HEK293T (cell line): ENCODE measurements around the gene ZNF641.

Source experiments
- CTCF ChIA-PET: fragments of 350-600 bp; formaldehyde crosslinking; extraction: SDS; loops from one replicate; lab custom pipeline; 2021; ENCODE audit warnings: antibody characterized with exemption, inconsistent platforms; lab: Yijun Ruan, JAX
- POLR2A ChIA-PET: fragments of 350-600 bp; formaldehyde crosslinking; extraction: SDS; loops from one replicate; lab custom pipeline; 2020; ENCODE audit warnings: antibody characterized with exemption, inconsistent platforms; lab: Yijun Ruan, JAX
- DNase-seq: peaks from one replicate; pipeline ENCODE4 v3.0.0; 2012; ENCODE audit warnings: mixed read lengths; ENCODE audit errors: extremely low spot score
- ARNT ChIP-seq: fragments of 450-650 bp; IDR thresholded peaks from 2 replicates; pipeline ENCODE4 v1.6.1; 2017; ENCODE audit warnings: mild to moderate bottlenecking
- BHLHE40 ChIP-seq: fragments of 450-650 bp; IDR thresholded peaks from 2 replicates; pipeline ENCODE4 v1.6.1; 2016; ENCODE audit warnings: mild to moderate bottlenecking, moderate library complexity, borderline replicate concordance
- CTBP1 ChIP-seq: fragments of 450-650 bp; IDR thresholded peaks from 2 replicates; pipeline ENCODE4 v1.6.1; 2016; ENCODE audit warnings: borderline replicate concordance
- FOXA1 ChIP-seq: fragments of 450-650 bp; IDR thresholded peaks from 2 replicates; pipeline ENCODE4 v1.6.1; 2016; ENCODE audit warnings: mild to moderate bottlenecking
- FOXK2 ChIP-seq: fragments of 450-650 bp; IDR thresholded peaks from 2 replicates; pipeline ENCODE4 v1.6.1; 2016; ENCODE audit warnings: mild to moderate bottlenecking
- FOXM1 ChIP-seq: fragments of 450-650 bp; IDR thresholded peaks from 2 replicates; pipeline ENCODE4 v1.6.1; 2017; ENCODE audit warnings: mild to moderate bottlenecking, borderline replicate concordance
- HDGF ChIP-seq: fragments of 450-650 bp; IDR thresholded peaks from 2 replicates; pipeline ENCODE4 v1.6.1; 2017; ENCODE audit warnings: antibody characterized with exemption, borderline replicate concordance
- L3MBTL2 ChIP-seq: fragments of 450-650 bp; conservative IDR thresholded peaks from 2 replicates; pipeline ENCODE4 v1.6.1; 2016; ENCODE audit warnings: mild to moderate bottlenecking
- LEF1 ChIP-seq: fragments of 450-650 bp; IDR thresholded peaks from 2 replicates; pipeline ENCODE4 v1.6.1; 2017; ENCODE audit warnings: mild to moderate bottlenecking, borderline replicate concordance
- NFRKB ChIP-seq: fragments of 450-650 bp; IDR thresholded peaks from 2 replicates; pipeline ENCODE4 v1.6.1; 2016; ENCODE audit warnings: mild to moderate bottlenecking, moderate library complexity
- PKNOX1 ChIP-seq: fragments of 450-650 bp; IDR thresholded peaks from 2 replicates; pipeline ENCODE4 v1.6.1; 2016
- SP1 ChIP-seq: fragments of 450-650 bp; IDR thresholded peaks from 2 replicates; pipeline ENCODE4 v1.6.1; 2017
- SUZ12 ChIP-seq: fragments of 450-650 bp; IDR thresholded peaks from 2 replicates; pipeline ENCODE4 v1.6.1; 2016; ENCODE audit warnings: mild to moderate bottlenecking
- TARDBP ChIP-seq: fragments of 450-650 bp; IDR thresholded peaks from 2 replicates; pipeline ENCODE4 v1.6.1; 2016
- ZNF384 ChIP-seq: fragments of 450-650 bp; IDR thresholded peaks from 2 replicates; pipeline ENCODE4 v1.6.1; 2016

The ZNF641 gene

GRCh38 chr12:48288387-48289268, 62.1 kb downstream of the ZNF641 start:
- ChIA-PET CTCF (no interaction called here), POLR2A (no interaction called here)
- TF ChIP-seq SP1 (no peak), TARDBP (no peak), SUZ12 (no peak), ZNF384 (no peak), FOXA1 (no peak), CTBP1 (no peak), HDGF (no peak), FOXK2 (no peak), ARNT (no peak), NFRKB (no peak), LEF1 (no peak), PKNOX1 (no peak), L3MBTL2 (no peak), BHLHE40 (no peak), FOXM1 (no peak)
- DNase-seq: no peak
